ENCODE results near the gene STAG2.

DNA sequence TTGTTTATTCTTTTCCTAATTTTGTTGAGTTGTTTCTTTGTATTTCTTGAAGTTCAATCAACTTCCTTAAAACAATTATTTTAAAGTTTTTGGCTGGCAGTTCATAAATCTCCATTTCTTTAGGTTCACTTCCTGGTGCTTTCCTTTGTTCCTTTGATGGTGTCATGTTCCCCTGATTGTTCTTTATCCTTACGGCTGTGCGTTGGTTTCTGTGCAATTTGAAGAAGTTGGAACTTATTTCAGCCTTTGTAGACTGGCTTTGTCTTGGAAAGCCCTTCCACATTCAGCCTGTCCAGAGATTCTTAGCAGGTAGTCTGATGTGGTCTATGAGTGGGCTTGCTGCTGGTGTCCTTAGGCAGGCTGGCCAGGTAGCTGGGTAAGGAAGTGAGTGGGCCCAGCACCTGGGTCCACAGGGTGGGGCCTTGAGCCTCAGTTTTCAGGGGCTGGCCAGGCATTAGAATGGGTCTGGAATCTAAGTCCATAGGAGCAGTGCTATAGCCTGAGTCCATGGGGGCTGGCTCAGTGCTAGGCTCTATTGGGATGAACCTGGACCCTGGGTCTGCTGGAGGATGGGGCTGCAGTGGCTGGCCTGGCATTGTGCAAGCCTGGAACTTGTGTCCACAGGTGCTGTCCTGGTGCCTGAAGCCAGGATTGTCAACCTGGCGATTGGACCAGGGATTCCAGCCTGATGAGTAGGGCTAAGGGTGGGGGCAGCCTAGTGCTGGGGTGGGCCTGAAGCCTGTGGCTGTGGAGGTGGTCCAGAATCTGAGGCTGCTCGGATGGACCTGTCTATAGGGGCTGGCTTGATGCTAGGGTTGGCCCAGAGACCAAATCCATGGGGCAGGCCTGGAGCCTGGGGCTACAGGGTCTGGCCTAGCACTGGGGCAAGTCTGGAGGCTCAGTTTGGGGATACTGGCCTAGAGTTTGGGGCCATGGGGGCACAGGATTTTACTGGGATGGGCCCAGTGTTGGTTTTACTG, 152.4 kb downstream of the STAG2 start:
- TF ChIP-seq CTCF (optimal IDR thresholded peaks at IDR 0.05 in 1 of 3, IDR thresholded peaks at IDR 0.05 in 1 of 3, conservative IDR thresholded peaks at IDR 0.05 in 1 of 3; ENCODE audit: extremely low read depth in 1 of 3, insufficient read depth in 2 of 3, low read length in 3 of 3) (no peak), EZH2 (IDR thresholded peaks at IDR 0.05; ENCODE audit: low read length) (no peak)

All from keratinocyte (primary cell).